Breast epithelium (tissue), 3 donors: ENCODE measurements around the gene AHCYL2.

ENCODE experiments used
- CTCF ChIP-seq, 3 donors: fragments of 450-650 bp; IDR thresholded peaks; one replicate each; pipeline ENCODE4 v1.5.1; 2016 to 2017; ENCODE audit warnings: antibody characterized with exemption in 3 of 3, mild to moderate bottlenecking in 3 of 3, moderate library complexity in 3 of 3
- POLR2A ChIP-seq: fragments of 450-650 bp; IDR thresholded peaks from one replicate; pipeline ENCODE4 v1.6.1; 2016; ENCODE audit warnings: antibody characterized with exemption, mild to moderate bottlenecking, moderate library complexity
- POLR2AphosphoS5 ChIP-seq, 3 donors: sonication (generic); formaldehyde crosslinking; IDR thresholded peaks; one replicate each; pipeline ENCODE4 v1.6.1; 2017; ENCODE audit warnings: antibody characterized with exemption in 3 of 3

- TF ChIP-seq CTCF (IDR thresholded peaks at IDR 0.05) (no peak), POLR2A (no peak), POLR2AphosphoS5 (IDR thresholded peaks at IDR 0.05) (no peak)
Measured at GRCh38 chr7:129468547-129468946, 243.7 kb downstream of the AHCYL2 start.
